Astrocyte (in vitro differentiated cells and primary cell): ENCODE data around the gene NPC2. TPM values are rescaled to one million over a fixed set of nuclear protein-coding genes. Genes with fewer than 3 reads are reported as not detected.

Source experiments
- DNase-seq: peaks from one replicate; pipeline ENCODE4 v3.0.0-alpha.2; 2010; ENCODE audit warnings: low read depth
- FAIRE-seq: peaks from 2 replicates; lab custom pipeline; 2011; peaks lifted over from hg19 to GRCh38; lab: Jason Lieb, UNC
- H2AFZ ChIP-seq: 2 replicates; pipeline ENCODE4 v1.6.0; 2012; ENCODE audit warnings: low read depth, low read length, inconsistent platforms
- H3K27ac ChIP-seq: 2 replicates; pipeline ENCODE4 v1.5.1; 2011; ENCODE audit warnings: low read depth, low read length, inconsistent platforms
- H3K27me3 ChIP-seq: 2 replicates; pipeline ENCODE4 v1.6.0; 2011; ENCODE audit warnings: low read length, inconsistent platforms; ENCODE audit not compliant: insufficient read depth
- H3K36me3 ChIP-seq: 2 replicates; pipeline ENCODE4 v1.5.1; 2011; ENCODE audit warnings: low read length, inconsistent platforms; ENCODE audit not compliant: insufficient read depth
- H3K4me1 ChIP-seq: 2 replicates; pipeline ENCODE4 v1.5.1; 2011; ENCODE audit warnings: low read length, inconsistent platforms; ENCODE audit not compliant: insufficient read depth
- H3K4me2 ChIP-seq: 2 replicates; pipeline ENCODE4 v1.6.0; 2012; ENCODE audit warnings: low read length, inconsistent platforms
- H3K4me3 ChIP-seq: 2 replicates; pipeline ENCODE4 v1.5.1; 2011; ENCODE audit warnings: low read depth, mild to moderate bottlenecking, low read length, inconsistent platforms; ENCODE audit not compliant: insufficient read depth
- H3K79me2 ChIP-seq: 2 replicates; pipeline ENCODE4 v1.6.0; 2012; ENCODE audit warnings: mild to moderate bottlenecking, low read length, inconsistent platforms; ENCODE audit not compliant: insufficient read depth
- H3K9ac ChIP-seq: 2 replicates; pipeline ENCODE4 v1.6.0; 2012; ENCODE audit warnings: mild to moderate bottlenecking, low read length, inconsistent platforms
- H3K9me3 ChIP-seq: 2 replicates; pipeline ENCODE4 v1.5.1; 2012; ENCODE audit warnings: low read depth, mild to moderate bottlenecking, low read length, inconsistent platforms; ENCODE audit not compliant: insufficient read depth
- H4K20me1 ChIP-seq: 2 replicates; pipeline ENCODE4 v1.6.0; 2012; ENCODE audit warnings: low read length, inconsistent platforms; ENCODE audit not compliant: insufficient read depth
- H3K27ac Mint-ChIP-seq: one replicate; pipeline ENCODE4 v1.8.0; 2021; ENCODE audit warnings: mild to moderate bottlenecking, mixed read lengths; ENCODE audit not compliant: unreplicated experiment
- H3K27me3 Mint-ChIP-seq: one replicate; pipeline ENCODE4 v1.8.0; 2021; ENCODE audit warnings: low read depth, mixed read lengths; ENCODE audit not compliant: unreplicated experiment
- H3K36me3 Mint-ChIP-seq: one replicate; pipeline ENCODE4 v1.8.0; 2021; ENCODE audit warnings: low read depth, mixed read lengths; ENCODE audit not compliant: unreplicated experiment
- H3K4me1 Mint-ChIP-seq: one replicate; pipeline ENCODE4 v1.8.0; 2021; ENCODE audit warnings: low read depth, mixed read lengths; ENCODE audit not compliant: unreplicated experiment
- H3K4me3 Mint-ChIP-seq: one replicate; pipeline ENCODE4 v1.8.0; 2021; ENCODE audit warnings: mild to moderate bottlenecking, moderate library complexity, mixed read lengths; ENCODE audit not compliant: unreplicated experiment
- H3K9me3 Mint-ChIP-seq: one replicate; pipeline ENCODE4 v1.8.0; 2021; ENCODE audit warnings: mild to moderate bottlenecking, mixed read lengths; ENCODE audit not compliant: unreplicated experiment
- CTCF ChIP-seq: IDR thresholded peaks from 2 replicates; pipeline ENCODE4 v1.5.1; 2011; ENCODE audit warnings: low read depth, mild to moderate bottlenecking, inconsistent platforms, low read length, moderate library complexity; ENCODE audit not compliant: insufficient read depth
- EZH2 ChIP-seq: IDR thresholded peaks from 2 replicates; pipeline ENCODE4 v1.6.1; 2012; ENCODE audit warnings: mild to moderate bottlenecking, low read length, inconsistent platforms; ENCODE audit not compliant: insufficient read depth
- total RNA-seq: library from RNA; stranded (reverse); gene quantifications from 2 replicates; pipeline ENCODE4 v1.2.1, GENCODE V29; 2021

The NPC2 gene
- total RNA-seq, 1 donor from 2014 or later, result 178 TPM

- H3K9me3 Mint-ChIP-seq, result peaks cover under 1% of the 10 kb centered on the region
- no peak for DNase-seq
- no peak overlapping the region for H3K4me3 ChIP-seq
- H3K9ac ChIP-seq, result no peak overlapping the region
- H3K27me3 Mint-ChIP-seq, result no peaks in the 10 kb centered on the region
- no peak for FAIRE-seq
- H3K4me2 ChIP-seq, result no peak overlapping the region
- H4K20me1 ChIP-seq, result peaks cover 16% of the 10 kb centered on the region
- H3K36me3 ChIP-seq, result peaks cover 22% of the 10 kb centered on the region
- no peak for TF ChIP-seq EZH2
- H3K9me3 ChIP-seq, result no peaks in the 10 kb centered on the region
- no peak overlapping the region for H3K27ac ChIP-seq
- no peaks in the 10 kb centered on the region for H3K79me2 ChIP-seq
- no peak overlapping the region for H3K4me3 Mint-ChIP-seq
- no peaks in the 10 kb centered on the region for H3K4me1 ChIP-seq
- H2AFZ ChIP-seq, result no peak overlapping the region
- H3K27ac Mint-ChIP-seq, result no peak overlapping the region
- peaks cover 21% of the 10 kb centered on the region for H3K36me3 Mint-ChIP-seq
- no peaks in the 10 kb centered on the region for H3K27me3 ChIP-seq
- no peaks in the 10 kb centered on the region for H3K4me1 Mint-ChIP-seq
Observed at GRCh38 chr14:74535756-74536325, 42.7 kb upstream of the NPC2 start.

GRCh38 chr14:74533576-74533975 lies 40.5 kb upstream of the NPC2 start:
- Histone ChIP-seq H3K36me3 (peaks cover 19% of the 10 kb centered on the region), H3K4me3 (no peak overlapping the region), H3K4me2 (no peak overlapping the region), H3K27ac (no peak overlapping the region), H3K9ac (no peak overlapping the region), H4K20me1 (peaks cover 16% of the 10 kb centered on the region), H3K79me2 (no peaks in the 10 kb centered on the region), H3K27me3 (no peaks in the 10 kb centered on the region), H3K4me1 (no peaks in the 10 kb centered on the region), H3K9me3 (no peaks in the 10 kb centered on the region), H2AFZ (no peak overlapping the region)
- Mint-ChIP-seq H3K27me3 (no peaks in the 10 kb centered on the region), H3K27ac (no peak overlapping the region), H3K9me3 (peaks cover 2% of the 10 kb centered on the region), H3K36me3 (peaks cover 30% of the 10 kb centered on the region), H3K4me1 (no peaks in the 10 kb centered on the region), H3K4me3 (no peak overlapping the region)
- TF ChIP-seq CTCF (no peak), EZH2 (no peak)
- FAIRE-seq (no peak), DNase-seq (no peak)

- H3K27ac Mint-ChIP-seq, result no peak overlapping the region
Observed at GRCh38 chr14:74532246-74532645, 39.1 kb upstream of the NPC2 start.

More at GRCh38 chr14:74532246-74532645, 39.1 kb upstream of the NPC2 start:
- Histone ChIP-seq H3K79me2 (no peaks in the 10 kb centered on the region), H3K4me3 (no peak overlapping the region), H3K36me3 (peaks cover 14% of the 10 kb centered on the region), H3K27me3 (no peaks in the 10 kb centered on the region), H3K9me3 (no peaks in the 10 kb centered on the region), H3K4me1 (no peaks in the 10 kb centered on the region), H2AFZ (no peak overlapping the region), H3K27ac (no peak overlapping the region), H3K9ac (no peak overlapping the region), H4K20me1 (peaks cover 16% of the 10 kb centered on the region), H3K4me2 (no peak overlapping the region)
- Mint-ChIP-seq H3K9me3 (peaks cover 2% of the 10 kb centered on the region), H3K36me3 (peaks cover 33% of the 10 kb centered on the region), H3K4me3 (no peak overlapping the region), H3K4me1 (no peaks in the 10 kb centered on the region), H3K27me3 (no peaks in the 10 kb centered on the region)
- TF ChIP-seq CTCF (no peak), EZH2 (no peak)
- FAIRE-seq (no peak), DNase-seq (no peak)
